ENCODE results near the gene SNTN. TPM values are rescaled to one million over a fixed set of nuclear protein-coding genes. Genes with fewer than 3 reads are reported as not detected.

The SNTN gene
- total RNA-seq, 1 donor from 2014 or later = not detected

DNA sequence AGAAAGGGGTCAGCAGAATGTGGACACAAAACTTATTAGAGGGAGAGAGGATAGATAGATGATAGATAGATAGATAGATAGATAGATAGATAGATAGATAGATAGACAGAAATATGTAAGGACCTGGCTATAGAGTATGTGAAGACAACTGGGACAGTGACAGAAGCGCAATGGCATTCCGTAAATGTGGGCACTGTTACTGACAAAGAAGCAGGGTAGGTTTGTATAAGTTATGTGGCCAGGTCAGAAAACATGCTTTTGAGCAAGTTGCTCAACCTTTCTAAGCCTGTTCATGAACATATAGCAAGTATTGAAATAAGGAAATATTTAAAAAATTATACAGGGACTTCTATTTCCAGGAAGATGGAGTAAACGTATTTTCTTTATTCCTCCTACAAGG lies 17.3 kb upstream of the SNTN start:
- Mint-ChIP-seq H3K9me3 (peaks cover 7% of the 10 kb centered on the region), H3K4me1 (no peaks in the 10 kb centered on the region), H3K4me3 (no peak overlapping the region), H3K36me3 (no peaks in the 10 kb centered on the region), H3K27me3 (ENCODE audit: insufficient read depth, low read depth) (no peaks in the 10 kb centered on the region), H3K27ac (no peak overlapping the region)
- H3F3A ChIP-seq (ENCODE audit: low read depth) = no peaks in the 10 kb centered on the region
- H4K20me1 ChIP-seq (ENCODE audit: low read depth) = no peaks in the 10 kb centered on the region
- no peaks in the 10 kb centered on the region for H3K79me2 ChIP-seq (ENCODE audit: low read depth)
- no peak overlapping the region for H2AFZ ChIP-seq (replicated peaks)
- H3K9ac ChIP-seq = no peak overlapping the region
- no peak for DNase-seq (ENCODE audit: low spot score)
- H3K4me1 ChIP-seq = peaks cover 11% of the 10 kb centered on the region
- no peak overlapping the region for H3K27ac ChIP-seq
- no peak overlapping the region for H3K4me2 ChIP-seq
- TF ChIP-seq EZH2 (IDR thresholded peaks at IDR 0.05) (no peak), EZH2phosphoT487 (IDR thresholded peaks at IDR 0.05) (no peak)
- TF ChIP-seq, protein P1, sequence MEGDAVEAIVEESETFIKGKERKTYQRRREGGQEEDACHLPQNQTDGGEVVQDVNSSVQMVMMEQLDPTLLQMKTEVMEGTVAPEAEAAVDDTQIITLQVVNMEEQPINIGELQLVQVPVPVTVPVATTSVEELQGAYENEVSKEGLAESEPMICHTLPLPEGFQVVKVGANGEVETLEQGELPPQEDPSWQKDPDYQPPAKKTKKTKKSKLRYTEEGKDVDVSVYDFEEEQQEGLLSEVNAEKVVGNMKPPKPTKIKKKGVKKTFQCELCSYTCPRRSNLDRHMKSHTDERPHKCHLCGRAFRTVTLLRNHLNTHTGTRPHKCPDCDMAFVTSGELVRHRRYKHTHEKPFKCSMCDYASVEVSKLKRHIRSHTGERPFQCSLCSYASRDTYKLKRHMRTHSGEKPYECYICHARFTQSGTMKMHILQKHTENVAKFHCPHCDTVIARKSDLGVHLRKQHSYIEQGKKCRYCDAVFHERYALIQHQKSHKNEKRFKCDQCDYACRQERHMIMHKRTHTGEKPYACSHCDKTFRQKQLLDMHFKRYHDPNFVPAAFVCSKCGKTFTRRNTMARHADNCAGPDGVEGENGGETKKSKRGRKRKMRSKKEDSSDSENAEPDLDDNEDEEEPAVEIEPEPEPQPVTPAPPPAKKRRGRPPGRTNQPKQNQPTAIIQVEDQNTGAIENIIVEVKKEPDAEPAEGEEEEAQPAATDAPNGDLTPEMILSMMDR (IDR thresholded peaks at IDR 0.05) = no peak
- no peaks in the 10 kb centered on the region for H3K36me3 ChIP-seq
- no peaks in the 10 kb centered on the region for H3K9me3 ChIP-seq (ENCODE audit: low read depth)
- H3K27me3 ChIP-seq = no peaks in the 10 kb centered on the region
- no peak overlapping the region for H3K4me3 ChIP-seq

DNA sequence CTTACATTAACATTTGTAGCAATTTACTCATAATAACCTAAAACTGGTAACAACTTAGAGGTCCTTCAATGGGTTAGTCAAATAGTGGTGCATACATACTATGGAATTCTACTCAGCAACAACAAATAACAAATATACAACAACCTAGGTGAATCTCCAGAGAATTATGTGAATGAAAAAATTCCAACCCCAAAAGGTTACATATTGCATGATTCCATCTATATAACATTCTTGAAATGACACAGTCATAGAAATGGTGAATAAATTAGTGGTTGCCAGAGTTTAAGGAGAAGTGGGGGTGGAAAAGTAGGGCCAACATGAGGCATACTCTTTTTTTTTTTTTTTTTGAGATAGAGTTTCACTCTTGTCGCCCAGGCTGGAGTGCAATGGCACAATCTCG lies 12.7 kb upstream of the SNTN start:
- Histone ChIP-seq H2AFZ (replicated peaks) (no peak overlapping the region), H3K79me2 (ENCODE audit: low read depth) (no peaks in the 10 kb centered on the region), H3K9me3 (ENCODE audit: low read depth) (no peaks in the 10 kb centered on the region), H3K4me2 (no peak overlapping the region), H3K36me3 (no peaks in the 10 kb centered on the region), H3K4me3 (no peak overlapping the region), H3F3A (ENCODE audit: low read depth) (peaks cover 5% of the 10 kb centered on the region), H3K27ac (no peak overlapping the region), H4K20me1 (ENCODE audit: low read depth) (no peaks in the 10 kb centered on the region), H3K9ac (no peak overlapping the region), H3K27me3 (no peaks in the 10 kb centered on the region), H3K4me1 (peaks cover 11% of the 10 kb centered on the region)
- no peak overlapping the region for H3K4me3 Mint-ChIP-seq
- DNase-seq (ENCODE audit: low spot score) = no peak
- no peaks in the 10 kb centered on the region for H3K36me3 Mint-ChIP-seq
- peaks cover 8% of the 10 kb centered on the region for H3K4me1 Mint-ChIP-seq
- H3K27ac Mint-ChIP-seq = no peak overlapping the region
- no peaks in the 10 kb centered on the region for H3K27me3 Mint-ChIP-seq (ENCODE audit: insufficient read depth, low read depth)
- H3K9me3 Mint-ChIP-seq = peaks cover 7% of the 10 kb centered on the region
- TF ChIP-seq EZH2phosphoT487 (IDR thresholded peaks at IDR 0.05) (no peak), EZH2 (IDR thresholded peaks at IDR 0.05) (no peak)
- TF ChIP-seq, protein P1 (IDR thresholded peaks at IDR 0.05) = no peak

DNA sequence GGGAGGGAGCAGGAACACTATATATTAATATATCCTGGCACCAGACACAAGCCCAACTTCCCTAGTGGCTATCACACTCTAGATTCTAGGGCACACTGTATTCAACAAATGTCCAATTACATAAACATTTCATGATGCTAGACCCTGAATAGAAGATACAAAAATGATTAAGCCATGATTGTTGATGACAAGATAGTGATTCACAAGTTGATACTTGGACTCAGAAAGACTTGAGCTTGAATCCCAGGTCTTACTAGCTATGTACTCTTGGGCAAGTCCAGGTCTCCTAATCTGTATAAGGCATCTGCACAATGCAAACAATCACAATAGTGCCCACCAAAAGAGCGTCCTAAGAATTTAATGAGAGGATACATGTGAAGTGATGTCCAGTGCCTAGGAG lies 10.0 kb upstream of the SNTN start:
- Mint-ChIP-seq H3K4me3 (no peak overlapping the region), H3K27ac (no peak overlapping the region), H3K27me3 (ENCODE audit: insufficient read depth, low read depth) (peaks cover 2% of the 10 kb centered on the region), H3K4me1 (peaks cover 10% of the 10 kb centered on the region), H3K36me3 (no peaks in the 10 kb centered on the region), H3K9me3 (no peaks in the 10 kb centered on the region)
- peaks cover 11% of the 10 kb centered on the region for H3K4me1 ChIP-seq
- DNase-seq (ENCODE audit: low spot score) = no peak
- H3K27ac ChIP-seq = no peak overlapping the region
- H3K4me2 ChIP-seq = no peak overlapping the region
- no peaks in the 10 kb centered on the region for H3K27me3 ChIP-seq
- no peak overlapping the region for H3K9ac ChIP-seq
- H3K9me3 ChIP-seq (ENCODE audit: low read depth) = no peaks in the 10 kb centered on the region
- H3K4me3 ChIP-seq = no peak overlapping the region
- H4K20me1 ChIP-seq (ENCODE audit: low read depth) = no peaks in the 10 kb centered on the region
- peaks cover 9% of the 10 kb centered on the region for H3F3A ChIP-seq (ENCODE audit: low read depth)
- H3K36me3 ChIP-seq = no peaks in the 10 kb centered on the region
- TF ChIP-seq EZH2 (IDR thresholded peaks at IDR 0.05) (no peak), EZH2phosphoT487 (IDR thresholded peaks at IDR 0.05) (no peak)
- TF ChIP-seq, protein P1 (IDR thresholded peaks at IDR 0.05) = no peak
- H2AFZ ChIP-seq (replicated peaks) = no peak overlapping the region
- no peaks in the 10 kb centered on the region for H3K79me2 ChIP-seq (ENCODE audit: low read depth)

All from neural progenitor cell (in vitro differentiated cells).